Liver (tissue), 9 donors: ENCODE results near the gene ZNF506. TPM values are rescaled to one million over a fixed set of nuclear protein-coding genes. Genes with fewer than 3 reads are reported as not detected.

ENCODE experiments used
- DNase-seq: peaks from one replicate; pipeline ENCODE4 v3.0.0-alpha.2; 2017; ENCODE audit warnings: low spot score
- H3K27ac ChIP-seq, 2 donors: one replicate each; pipeline ENCODE4 v1.7.0; 2013; ENCODE audit warnings: inconsistent platforms in 2 of 2, low read length in 2 of 2, control low read depth in 1 of 2, low read depth in 1 of 2, mild to moderate bottlenecking in 1 of 2
- H3K27me3 ChIP-seq, 4 donors: one replicate each; pipeline versions ENCODE4 v1.6.1 to v1.7.0; 2013; ENCODE audit warnings: low read length in 3 of 4, inconsistent platforms in 1 of 4, mild to moderate bottlenecking in 1 of 4, moderate library complexity in 1 of 4; ENCODE audit not compliant: control insufficient read depth in 4 of 4, insufficient read depth in 4 of 4
- H3K36me3 ChIP-seq, 4 donors: one replicate each; pipeline versions ENCODE4 v1.6.1 to v1.7.0; 2013; ENCODE audit warnings: low read length in 3 of 4, mild to moderate bottlenecking in 3 of 4, low read depth in 1 of 4, moderate library complexity in 1 of 4; ENCODE audit not compliant: control insufficient read depth in 4 of 4, insufficient read depth in 3 of 4
- H3K4me1 ChIP-seq, 4 donors: one replicate each; pipeline versions ENCODE4 v1.6.1 to v1.7.0; 2013; ENCODE audit warnings: low read length in 3 of 4, mild to moderate bottlenecking in 3 of 4, moderate library complexity in 1 of 4; ENCODE audit not compliant: control insufficient read depth in 4 of 4, insufficient read depth in 4 of 4
- H3K4me3 ChIP-seq, 3 donors: one replicate each; pipeline versions ENCODE4 v1.6.1 to v1.7.0; 2013; ENCODE audit warnings: low read length in 3 of 3, control low read depth in 1 of 3, low read depth in 1 of 3, mild to moderate bottlenecking in 1 of 3
- H3K9ac ChIP-seq, 2 donors: one replicate each; pipeline ENCODE4 v1.7.0; 2013; ENCODE audit warnings: low read length in 2 of 2, mild to moderate bottlenecking in 2 of 2, moderate library complexity in 2 of 2, control low read depth in 1 of 2, low read depth in 1 of 2
- H3K9me3 ChIP-seq, 4 donors: one replicate each; pipeline versions ENCODE4 v1.6.1 to v1.7.0; 2013; ENCODE audit warnings: low read length in 3 of 4; ENCODE audit not compliant: control insufficient read depth in 4 of 4
- ATF3 ChIP-seq: IDR thresholded peaks from 2 replicates; pipeline ENCODE4 v1.6.1; 2016; ENCODE audit warnings: antibody characterized with exemption
- CTCF ChIP-seq: fragments of 150-350 bp; IDR thresholded peaks from 2 replicates; pipeline ENCODE4 v1.5.1; 2017; ENCODE audit warnings: improper control_type of control experiment, low read depth, low read length; ENCODE audit not compliant: missing input control
- EGR1 ChIP-seq, 2 donors: IDR thresholded peaks; 2 replicates each; pipeline ENCODE4 v1.6.1; 2016 to 2018; ENCODE audit warnings: antibody characterized with exemption in 2 of 2, low read depth in 2 of 2
- FOXA1 ChIP-seq: IDR thresholded peaks from 2 replicates; pipeline ENCODE4 v1.6.1; 2016; ENCODE audit warnings: antibody characterized with exemption
- FOXA2 ChIP-seq: IDR thresholded peaks from 2 replicates; pipeline ENCODE4 v1.6.1; 2016; ENCODE audit warnings: antibody characterized with exemption
- GABPA ChIP-seq, 2 donors: IDR thresholded peaks in 1 of 2; conservative IDR thresholded peaks in 1 of 2; 2 replicates each; pipeline ENCODE4 v1.6.1; 2016; ENCODE audit warnings: antibody characterized with exemption in 2 of 2, mild to moderate bottlenecking in 1 of 2, moderate library complexity in 1 of 2
- HNF4A ChIP-seq, 2 donors: conservative IDR thresholded peaks; 2 replicates each; pipeline ENCODE4 v1.6.1; 2016; ENCODE audit warnings: antibody characterized with exemption in 2 of 2, mild to moderate bottlenecking in 2 of 2
- HNF4G ChIP-seq: IDR thresholded peaks from 2 replicates; pipeline ENCODE4 v1.6.1; 2016; ENCODE audit warnings: antibody characterized with exemption
- RAD21 ChIP-seq, 2 donors: IDR thresholded peaks; 2 replicates each; pipeline ENCODE4 v1.6.1; 2016; ENCODE audit warnings: antibody characterized with exemption in 2 of 2, mild to moderate bottlenecking in 2 of 2
- REST ChIP-seq: IDR thresholded peaks from 2 replicates; pipeline ENCODE4 v1.6.1; 2016; ENCODE audit warnings: antibody characterized with exemption, mild to moderate bottlenecking
- RXRA ChIP-seq, 2 donors: IDR thresholded peaks; 2 replicates each; pipeline ENCODE4 v1.6.1; 2017 to 2018; ENCODE audit warnings: antibody characterized with exemption in 2 of 2, mild to moderate bottlenecking in 1 of 2
- SP1 ChIP-seq: IDR thresholded peaks from 2 replicates; pipeline ENCODE4 v1.6.1; 2018; ENCODE audit warnings: antibody characterized with exemption, mild to moderate bottlenecking
- TAF1 ChIP-seq: conservative IDR thresholded peaks from 2 replicates; pipeline ENCODE4 v1.6.1; 2016; ENCODE audit warnings: antibody characterized with exemption, mild to moderate bottlenecking
- YY1 ChIP-seq: IDR thresholded peaks from 2 replicates; pipeline ENCODE4 v1.6.1; 2016; ENCODE audit warnings: antibody characterized with exemption, mild to moderate bottlenecking
- WGBS: extraction: QIAGEN DNeasy Blood & Tissue Kit; methylation state at CpG from one replicate; pipeline ENCODE4 v1.1.7; 2013; 5-methylcytosine and 5-hydroxymethylcytosine counted together
- polyA plus RNA-seq, 2 donors: library from polyadenylated mRNA; stranded (reverse) in 1 of 2; unstranded in 1 of 2; fragments of 200-250 nt in 1 of 2; fragments of >200 nt in 1 of 2; fragmentation: Nextera tagmentation in 1 of 2; extraction: Ambion mirVana in 1 of 2; gene quantifications; one replicate each; pipeline versions ENCODE4 v1.2.1 to v1.2.3, GENCODE V29; 2013 to 2015
- total RNA-seq, 2 donors: library from RNA; depleted of rRNA; stranded (reverse); fragments of >200 nt; gene quantifications; one replicate each; pipeline ENCODE4 v1.2.3, GENCODE V29; 2014
- donor health status: healthy.
- donor health status: healthy.
- donor health status: healthy.
- donor health status: healthy.
- donor health status: healthy.

Gene ZNF506
- total and polyA plus RNA-seq, 4 donors = 1.3 to 8.5 (median 4.9) TPM

- peaks cover 2 to 22% (median 18%) of the 10 kb centered on the region in 4 donors for H3K4me1 ChIP-seq
- TF ChIP-seq EGR1 (IDR thresholded peaks at IDR 0.05; ENCODE audit: low read depth in 2 of 2) (no peak), YY1 (no peak), ATF3 (no peak), HNF4A (conservative IDR thresholded peaks at IDR 0.05) (no peak), CTCF (no peak), GABPA (IDR thresholded peaks at IDR 0.05 in 1 of 2, conservative IDR thresholded peaks at IDR 0.05 in 1 of 2) (no peak), RXRA (IDR thresholded peaks at IDR 0.05) (no peak), TAF1 (no peak), HNF4G (no peak), RAD21 (IDR thresholded peaks at IDR 0.05) (no peak)
- H3K4me3 ChIP-seq = peak overlapping the region in 1 of 3 donors; percentile 26
- peaks cover 0 to 4% (median 0%) of the 10 kb centered on the region in 4 donors for H3K36me3 ChIP-seq
- 87% methylated on average over 2 of the region's 2 CpGs for WGBS
- no peak overlapping the region for H3K9ac ChIP-seq
- no peak overlapping the region for H3K27ac ChIP-seq
- no peaks in the 10 kb centered on the region for H3K27me3 ChIP-seq
- no peak for DNase-seq
- H3K9me3 ChIP-seq = peaks cover 0 to 3% (median 2%) of the 10 kb centered on the region in 4 donors
These were observed 42.9 kb downstream of the ZNF506 start for GRCh38 chr19:19778666-19779065.

- Histone ChIP-seq H3K4me1 (peaks cover 2 to 22% (median 18%) of the 10 kb centered on the region in 4 donors), H3K9me3 (peaks cover 0 to 3% (median 2%) of the 10 kb centered on the region in 4 donors), H3K36me3 (peaks cover 0 to 4% (median 0%) of the 10 kb centered on the region in 4 donors), H3K9ac (no peak overlapping the region), H3K27ac (no peak overlapping the region), H3K27me3 (no peaks in the 10 kb centered on the region), H3K4me3 (peak overlapping the region in 1 of 3 donors; percentile 82)
- no peak for DNase-seq
- TF ChIP-seq RXRA (IDR thresholded peaks at IDR 0.05) (no peak), HNF4A (conservative IDR thresholded peaks at IDR 0.05) (no peak), RAD21 (IDR thresholded peaks at IDR 0.05) (no peak), FOXA2 (no peak), REST (no peak), SP1 (no peak), FOXA1 (no peak), CTCF (no peak)
- 94% methylated on average over 5 of the region's 5 CpGs for WGBS
These were observed 43.9 kb downstream of the ZNF506 start for GRCh38 chr19:19777692-19778091.
